Measurements from ENCODE around the gene HELQ. TPM values are rescaled to one million over a fixed set of nuclear protein-coding genes. Genes with fewer than 3 reads are reported as not detected.

Gene HELQ
- total and polyA plus RNA-seq, 7 donors, result 4.6 to 21.8 (median 11.8) TPM

DNA sequence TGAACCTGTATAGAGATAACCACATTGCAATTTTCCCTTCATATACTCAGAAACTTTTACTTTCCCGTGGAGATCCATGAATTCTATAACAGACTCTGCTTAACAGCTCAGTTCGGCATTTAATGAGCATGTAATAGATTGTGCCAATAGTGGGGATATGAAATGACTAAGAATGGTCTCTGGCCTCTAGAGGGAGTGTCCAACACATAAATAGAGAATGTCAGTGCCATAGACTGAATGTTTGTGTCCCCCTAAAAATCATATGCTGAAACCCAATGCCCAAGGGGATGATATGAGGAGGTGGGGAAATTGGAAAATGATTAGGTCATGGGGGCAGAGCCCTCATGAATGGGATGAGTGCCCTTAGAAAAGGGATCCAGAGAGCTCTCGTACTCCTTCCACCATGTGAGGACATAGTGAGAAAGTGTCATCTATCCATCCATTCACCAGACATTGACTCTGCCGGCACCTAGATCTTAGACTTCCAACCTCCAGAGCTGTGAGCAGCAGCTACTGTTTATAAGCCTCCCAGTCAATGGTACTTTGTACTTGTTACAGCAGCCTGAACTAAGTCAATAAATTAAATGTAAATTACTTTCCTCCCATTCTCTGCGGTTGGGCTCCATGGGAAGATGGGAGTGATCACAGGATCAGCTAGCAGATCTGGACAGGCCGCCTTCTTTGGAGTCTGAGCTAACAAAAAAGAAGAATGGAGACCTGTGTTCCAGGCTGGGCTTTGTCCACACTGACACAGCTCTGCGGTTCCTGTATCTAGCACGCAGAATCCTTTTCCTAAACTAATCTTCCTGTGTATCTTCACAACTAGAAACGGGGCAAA, 92.9 kb downstream of the HELQ start:
- no peak for TF ChIP-seq POLR2AphosphoS5 (IDR thresholded peaks at IDR 0.05)
- TF ChIP-seq EP300 (IDR thresholded peaks at IDR 0.05), result no peak
- WGBS, 2 donors, result 28 to 69% methylated on average over 9 of the region's 9 CpGs
- no peak for DNase-seq
- no peaks in the 10 kb centered on the region for H3K27me3 ChIP-seq
- H3K4me1 ChIP-seq, result no peaks in the 10 kb centered on the region
- no peak overlapping the region for H3K27ac ChIP-seq
- no peak overlapping the region for H3K4me3 ChIP-seq
- no peaks in the 10 kb centered on the region for H3K36me3 ChIP-seq
- no peaks in the 10 kb centered on the region for H3K9me3 ChIP-seq
- intact Hi-C loops (cut with DNase I), result no loop called here

DNA sequence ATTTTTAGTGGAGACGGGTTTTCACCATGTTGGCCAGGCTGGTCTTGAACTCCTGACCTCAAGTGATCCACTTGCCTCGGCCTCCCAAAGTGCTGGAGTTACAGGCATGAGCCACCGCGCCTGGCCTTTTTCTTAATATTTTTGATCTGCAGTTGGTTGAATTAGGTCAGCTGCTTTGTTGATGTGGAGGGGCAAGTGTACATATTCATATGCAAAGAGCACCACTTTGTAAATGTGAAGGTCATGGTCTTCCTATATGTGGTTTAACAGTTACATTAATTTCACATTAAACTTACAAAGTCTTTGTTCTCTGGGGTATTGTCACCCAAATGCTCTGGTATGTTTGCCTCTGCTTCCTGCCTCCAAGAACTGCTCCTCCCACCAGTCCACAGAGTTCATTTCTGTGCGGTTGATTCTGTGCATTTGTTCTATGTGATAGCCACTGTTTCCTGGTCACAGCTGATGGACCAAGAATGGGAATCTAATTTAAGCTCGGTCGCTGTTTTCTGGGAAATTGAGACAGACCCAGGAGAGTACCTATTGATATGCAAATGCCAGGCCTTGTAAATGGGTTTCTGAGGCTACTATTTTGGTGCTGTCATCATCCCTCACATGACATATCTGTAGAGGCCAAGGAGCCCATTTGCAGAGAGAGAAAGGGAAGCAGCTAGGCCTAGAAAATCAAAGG, 94.1 kb downstream of the HELQ start:
- WGBS, 2 donors, result 92 to 97% methylated on average over 7 of the region's 7 CpGs
- intact Hi-C loops (cut with DNase I), result no loop called here
- peaks cover 0 to 8% (median 0%) of the 10 kb centered on the region in 4 donors for H3K4me1 ChIP-seq

DNA sequence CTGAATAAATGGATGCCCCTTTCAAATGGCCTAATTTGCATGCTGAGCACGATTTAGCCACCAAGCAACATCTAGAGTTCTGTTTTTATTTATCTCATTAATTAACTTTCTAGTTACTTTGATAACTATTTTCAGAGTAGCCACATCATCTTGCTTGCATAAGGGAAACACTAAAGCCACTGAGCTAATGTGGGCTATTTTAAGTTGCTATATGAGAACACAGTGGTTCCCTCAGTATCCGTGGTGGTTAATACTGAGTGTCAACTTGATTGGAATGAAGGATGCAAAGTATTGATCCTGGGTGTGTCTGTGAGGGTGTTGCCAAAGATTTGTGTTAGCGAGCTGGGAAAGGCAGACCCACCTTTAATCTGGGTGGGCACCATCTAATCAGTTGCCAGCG, 95.6 kb downstream of the HELQ start:
- TF ChIP-seq POLR2AphosphoS5 (IDR thresholded peaks at IDR 0.05), result no peak
- TF ChIP-seq POLR2A (IDR thresholded peaks at IDR 0.05), result no peak
- no peak for TF ChIP-seq EP300 (IDR thresholded peaks at IDR 0.05)
- 90% methylated on average over 4 of the region's 4 CpGs for WGBS, 2 donors
- intact Hi-C loops (cut with DNase I), result no loop called here

More for the DNA sequence above, 94.1 kb downstream of the HELQ start:
- Histone ChIP-seq H3K9me3 (no peaks in the 10 kb centered on the region), H3K27me3 (no peaks in the 10 kb centered on the region), H3K4me3 (no peak overlapping the region), H3K27ac (no peak overlapping the region), H3K36me3 (no peaks in the 10 kb centered on the region)
- TF ChIP-seq POLR2A (IDR thresholded peaks at IDR 0.05) (no peak), POLR2AphosphoS5 (IDR thresholded peaks at IDR 0.05) (no peak), EP300 (IDR thresholded peaks at IDR 0.05) (no peak), CTCF (IDR thresholded peaks at IDR 0.05) (no peak)
- DNase-seq, result no peak

GRCh38 chr4:83358410-83358809, 97.2 kb downstream of the HELQ start:
- Histone ChIP-seq H3K4me3 (no peak overlapping the region), H3K27me3 (no peaks in the 10 kb centered on the region), H3K9me3 (no peaks in the 10 kb centered on the region), H3K36me3 (no peaks in the 10 kb centered on the region), H3K27ac (no peak overlapping the region), H3K4me1 (peaks cover 0 to 8% (median 0%) of the 10 kb centered on the region in 4 donors)
- TF ChIP-seq CTCF (IDR thresholded peaks at IDR 0.05), result no peak
- TF ChIP-seq EP300 (IDR thresholded peaks at IDR 0.05), result no peak
- no peak for TF ChIP-seq POLR2AphosphoS5 (IDR thresholded peaks at IDR 0.05)
- TF ChIP-seq POLR2A (IDR thresholded peaks at IDR 0.05), result no peak
- WGBS, 2 donors, result 87 to 90% methylated on average over 1 of the region's 1 CpG
- intact Hi-C loops (cut with DNase I), result no loop called here
- no peak for DNase-seq

More for the DNA sequence above, 95.6 kb downstream of the HELQ start:
- no peak overlapping the region for H3K4me3 ChIP-seq
- H3K4me1 ChIP-seq, result peaks cover 0 to 8% (median 0%) of the 10 kb centered on the region in 4 donors
- no peaks in the 10 kb centered on the region for H3K27me3 ChIP-seq
- no peak for DNase-seq
- no peaks in the 10 kb centered on the region for H3K36me3 ChIP-seq
- no peak overlapping the region for H3K27ac ChIP-seq
- H3K9me3 ChIP-seq, result no peaks in the 10 kb centered on the region

Small RNA genes within 50 kb of the gene (small RNA-seq; reads per million reads assigned to genes)
- gene AC114781.5, result 0 reads per million in 3 donors

Other genes with a start within 250 kb of the HELQ start
- gene COQ2, start 171.0 kb downstream of the HELQ start, total RNA-seq, result 1 to 10 TPM; 5.6 to 7.8 (median 7.2) TPM
- gene COQ2, start 171.0 kb downstream of the HELQ start, polyA plus RNA-seq, result 10 to 100 TPM; 10.8 to 16.8 (median 12.7) TPM
- gene HPSE, start 121.0 kb downstream of the HELQ start, total RNA-seq, result under 1 TPM; 0.54 to 0.71 (median 0.61) TPM
- 1 to 10 TPM; 1.2 to 7.3 (median 6.0) TPM for gene HPSE, start 121.0 kb downstream of the HELQ start, polyA plus RNA-seq
- 10 to 100 TPM in 3 of 4 donors, 1 to 10 TPM in 1; 8.3 to 36.2 (median 17.4) TPM for gene MRPS18C, start 235 bp upstream of the HELQ start, total RNA-seq
- gene MRPS18C, start 235 bp upstream of the HELQ start, polyA plus RNA-seq, result 10 to 100 TPM; 27.6 to 37.0 (median 34.6) TPM
- 10 to 100 TPM; 12.5 to 29.6 (median 21.7) TPM for gene ABRAXAS1, start 29.3 kb upstream of the HELQ start, total RNA-seq
- gene ABRAXAS1, start 29.3 kb upstream of the HELQ start, polyA plus RNA-seq, result 10 to 100 TPM in 1 of 3 donors, 1 to 10 TPM in 2; 5.8 to 10.2 (median 7.9) TPM
- 10 to 100 TPM in 3 of 4 donors, 1 to 10 TPM in 1; 5.6 to 23.1 (median 17.3) TPM for gene GPAT3, start 80.3 kb upstream of the HELQ start, total RNA-seq
- gene GPAT3, start 80.3 kb upstream of the HELQ start, polyA plus RNA-seq, result 10 to 100 TPM in 1 of 3 donors, 1 to 10 TPM in 2; 4.6 to 13.0 (median 4.8) TPM